Thyroid gland (tissue), 4 donors: Measurements from ENCODE around the gene SALL3.

Source experiments
- POLR2A ChIP-seq, 2 donors: fragments of 450-650 bp; IDR thresholded peaks; one replicate each; pipeline ENCODE4 v1.6.1; 2017; ENCODE audit warnings: antibody characterized with exemption in 2 of 2, mild to moderate bottlenecking in 2 of 2, moderate library complexity in 1 of 2
- TF ChIP-seq, protein P1 (sequence below), 6 experiments: fragments of 200-600 bp in 3 of 6; fragments of 450-650 bp in 3 of 6; sonication (generic) in 3 of 6; IDR thresholded peaks; one replicate each; pipeline ENCODE4 v1.5.1; 2016 to 2019; ENCODE audit warnings: antibody characterized with exemption in 6 of 6, mild to moderate bottlenecking in 2 of 6, inconsistent platforms in 1 of 6, moderate library complexity in 1 of 6

DNA sequence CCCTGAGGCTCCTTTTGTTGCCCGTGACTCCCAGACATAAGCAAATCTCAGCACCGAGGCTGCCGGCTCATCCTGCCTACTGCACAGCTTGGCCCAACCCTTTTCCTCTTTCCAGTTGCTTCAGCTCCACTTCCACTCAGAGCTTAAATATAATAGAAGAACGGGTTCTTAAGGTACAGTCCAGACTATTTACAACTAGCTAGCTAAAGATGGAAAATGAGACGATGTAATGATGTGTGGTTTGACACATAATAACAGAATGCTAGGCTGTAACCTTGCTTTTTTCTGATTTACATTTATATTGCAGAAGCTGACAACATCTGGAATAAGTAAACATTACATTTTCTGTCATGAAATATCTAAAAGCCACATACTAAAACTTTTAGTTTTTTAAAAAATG, 62.7 kb downstream of the SALL3 start:
- TF ChIP-seq, protein P1, sequence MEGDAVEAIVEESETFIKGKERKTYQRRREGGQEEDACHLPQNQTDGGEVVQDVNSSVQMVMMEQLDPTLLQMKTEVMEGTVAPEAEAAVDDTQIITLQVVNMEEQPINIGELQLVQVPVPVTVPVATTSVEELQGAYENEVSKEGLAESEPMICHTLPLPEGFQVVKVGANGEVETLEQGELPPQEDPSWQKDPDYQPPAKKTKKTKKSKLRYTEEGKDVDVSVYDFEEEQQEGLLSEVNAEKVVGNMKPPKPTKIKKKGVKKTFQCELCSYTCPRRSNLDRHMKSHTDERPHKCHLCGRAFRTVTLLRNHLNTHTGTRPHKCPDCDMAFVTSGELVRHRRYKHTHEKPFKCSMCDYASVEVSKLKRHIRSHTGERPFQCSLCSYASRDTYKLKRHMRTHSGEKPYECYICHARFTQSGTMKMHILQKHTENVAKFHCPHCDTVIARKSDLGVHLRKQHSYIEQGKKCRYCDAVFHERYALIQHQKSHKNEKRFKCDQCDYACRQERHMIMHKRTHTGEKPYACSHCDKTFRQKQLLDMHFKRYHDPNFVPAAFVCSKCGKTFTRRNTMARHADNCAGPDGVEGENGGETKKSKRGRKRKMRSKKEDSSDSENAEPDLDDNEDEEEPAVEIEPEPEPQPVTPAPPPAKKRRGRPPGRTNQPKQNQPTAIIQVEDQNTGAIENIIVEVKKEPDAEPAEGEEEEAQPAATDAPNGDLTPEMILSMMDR (IDR thresholded peaks at IDR 0.05), result no peak
- TF ChIP-seq POLR2A (IDR thresholded peaks at IDR 0.05), result no peak
